NCI-H82 (cell line): Measurements from ENCODE around the gene ZNF48.

Source experiments
- DNase-seq: peaks from one replicate; lab custom pipeline; 2025; lab: John Stamatoyannopoulos, UW

Gene ZNF48

DNA sequence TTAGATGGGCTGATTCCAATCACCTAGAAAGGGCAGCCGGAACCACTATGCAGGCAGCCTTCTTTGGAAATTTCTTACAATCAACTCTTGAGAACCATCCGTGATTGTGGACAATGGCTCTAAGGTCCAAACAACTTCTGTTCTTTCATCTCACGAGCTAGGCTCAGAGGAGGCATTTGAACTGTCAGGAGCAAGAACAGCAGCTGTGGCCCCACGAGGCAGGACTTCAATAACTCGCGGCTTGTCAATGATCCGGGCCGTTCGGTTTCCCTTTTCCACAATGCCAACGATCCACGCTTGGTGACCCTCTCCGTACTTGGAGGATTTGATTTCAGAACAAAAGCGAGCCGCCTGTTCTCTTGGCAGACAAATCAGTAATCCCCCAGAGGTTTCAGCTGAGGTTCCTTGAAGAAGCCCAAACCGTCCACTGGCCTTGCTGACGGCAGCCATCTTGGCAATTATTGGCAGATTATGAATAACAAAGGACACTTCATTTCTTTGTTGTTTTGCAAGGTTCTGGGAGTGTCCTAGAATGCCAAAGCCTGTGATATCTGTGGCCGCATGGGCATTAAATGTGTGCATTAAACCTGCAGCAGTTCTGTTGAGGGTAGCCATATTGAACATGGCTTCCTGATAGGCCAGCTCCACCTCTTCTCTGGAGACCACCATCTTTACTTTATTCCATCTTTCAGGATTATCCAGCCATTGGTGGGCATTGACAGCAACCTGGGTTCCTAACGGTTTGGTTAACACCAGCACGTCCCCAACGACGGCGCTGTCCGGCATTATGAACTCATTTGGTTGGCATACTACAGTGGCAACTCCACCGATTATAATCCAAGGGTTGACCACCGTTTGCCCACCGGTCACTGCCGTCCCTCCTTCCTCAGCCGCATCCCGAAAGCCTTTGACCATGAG, 49.3 kb downstream of the ZNF48 start:
- peak; percentile 46 for DNase-seq

DNA sequence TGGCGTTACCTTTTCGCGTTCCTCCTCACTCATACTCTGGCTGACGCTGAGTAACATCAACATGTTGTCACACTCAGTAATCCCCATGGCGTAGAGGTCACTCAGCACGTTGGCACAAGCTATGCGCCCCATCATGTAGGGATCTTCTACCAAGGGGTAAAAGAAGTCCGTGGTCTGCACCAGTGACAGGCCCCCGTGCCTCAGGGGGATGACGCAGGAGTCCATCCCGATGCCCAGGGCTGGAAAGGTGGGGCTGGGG, 49.9 kb downstream of the ZNF48 start:
- no peak for DNase-seq

DNA sequence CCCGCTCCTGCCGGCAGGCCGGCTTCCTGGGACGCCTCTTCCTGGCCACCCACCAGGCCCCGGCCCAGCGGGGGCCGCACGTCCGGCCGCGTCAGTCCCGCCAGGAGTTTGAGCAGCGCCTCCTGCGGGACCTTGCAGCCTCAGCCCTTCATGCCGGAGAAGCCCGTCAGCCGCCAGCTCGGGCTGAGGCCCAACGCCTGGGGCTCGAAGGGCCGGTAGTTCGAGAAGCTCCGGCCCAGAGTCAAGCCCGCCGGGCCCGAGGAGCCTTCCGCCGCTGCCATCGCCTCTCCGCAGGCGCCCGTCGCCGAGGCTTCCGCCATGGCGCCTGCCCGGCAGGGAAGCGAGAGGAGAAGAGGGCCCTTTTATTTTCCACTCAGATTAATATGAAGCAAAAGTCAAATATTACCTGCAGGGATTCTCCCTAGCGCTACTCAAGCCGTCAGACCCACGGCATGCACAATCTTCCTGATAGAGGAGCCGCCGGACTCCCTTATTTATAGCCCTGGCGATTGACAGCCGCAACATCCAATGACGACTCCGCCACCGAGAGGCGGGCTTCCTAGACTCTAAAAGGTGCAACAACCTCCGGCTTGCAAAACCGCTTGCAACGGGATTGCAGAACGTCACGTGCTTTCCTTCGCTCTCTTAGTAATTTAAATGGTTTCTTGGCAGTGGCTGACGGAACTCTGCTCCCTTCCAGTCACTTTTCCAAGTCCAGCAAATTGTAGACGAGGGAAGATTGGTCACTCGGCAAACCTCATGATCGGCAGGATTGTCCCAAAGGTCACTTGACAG, 50.4 kb downstream of the ZNF48 start, which contains the start of gene SEPHS2:
TSS of gene SEPHS2 (minus strand) at position 467 of the 795 bp plus-strand sequence. CDS start at position 320, 147 bp downstream.
- DNase-seq: peak; percentile 98

DNA sequence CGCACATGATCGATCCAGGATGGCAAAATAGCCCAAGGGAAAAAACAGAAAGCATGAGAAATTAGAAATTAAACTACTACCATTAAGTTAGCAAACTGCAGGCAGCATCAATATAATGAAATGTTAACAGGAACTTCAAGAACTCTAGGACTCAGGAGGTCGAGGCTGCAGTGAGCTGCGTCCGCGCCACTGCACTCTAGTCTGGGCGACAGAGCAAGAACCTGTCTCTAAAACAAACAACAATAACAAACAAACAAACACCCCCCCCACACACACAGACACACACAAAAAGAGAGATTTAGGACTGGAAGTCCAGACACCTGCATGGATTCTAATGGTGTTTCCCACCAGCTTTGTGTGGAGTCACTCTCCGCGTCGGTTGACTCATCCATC, 51.0 kb downstream of the ZNF48 start:
- DNase-seq: no peak

DNA sequence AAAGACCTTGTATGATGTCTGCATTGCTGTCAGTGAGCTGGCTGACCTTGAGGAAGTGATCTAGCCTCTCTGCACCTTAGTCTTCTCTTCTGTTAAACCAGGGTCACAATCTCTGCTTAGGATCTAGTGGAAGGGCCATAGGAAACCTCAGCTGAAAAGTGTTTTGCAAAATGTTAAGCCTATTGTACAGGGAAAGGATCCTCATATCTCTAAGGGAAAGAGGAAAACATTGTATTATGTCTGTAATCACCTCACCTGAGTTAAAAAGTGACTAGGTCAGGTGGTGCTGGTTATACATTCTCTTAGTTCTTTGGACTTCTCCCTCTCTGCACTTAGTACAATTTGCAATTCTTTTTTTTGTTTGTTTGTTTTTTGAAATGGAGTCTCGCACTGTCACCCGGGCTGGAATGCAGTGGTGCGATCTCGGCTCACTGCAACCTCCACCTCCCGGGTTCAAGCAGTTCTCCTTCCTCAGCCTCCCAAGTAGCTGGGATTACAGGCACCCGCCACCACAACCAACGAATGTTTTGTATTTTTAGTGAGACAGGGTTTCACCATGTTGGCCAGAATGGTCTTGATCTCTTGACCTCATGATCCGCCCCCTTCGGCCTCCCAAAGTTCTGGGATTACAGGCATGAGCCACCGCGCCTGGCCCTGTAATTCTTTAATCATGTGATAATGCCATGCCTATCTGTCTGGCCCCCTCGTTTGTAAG, 52.4 kb downstream of the ZNF48 start:
- no peak for DNase-seq

GRCh38 chr16:30449116-30449435, 53.9 kb downstream of the ZNF48 start:
- no peak for DNase-seq
